Measurements from ENCODE around the gene ADGRL2.

ADGRL2 gene

DNA sequence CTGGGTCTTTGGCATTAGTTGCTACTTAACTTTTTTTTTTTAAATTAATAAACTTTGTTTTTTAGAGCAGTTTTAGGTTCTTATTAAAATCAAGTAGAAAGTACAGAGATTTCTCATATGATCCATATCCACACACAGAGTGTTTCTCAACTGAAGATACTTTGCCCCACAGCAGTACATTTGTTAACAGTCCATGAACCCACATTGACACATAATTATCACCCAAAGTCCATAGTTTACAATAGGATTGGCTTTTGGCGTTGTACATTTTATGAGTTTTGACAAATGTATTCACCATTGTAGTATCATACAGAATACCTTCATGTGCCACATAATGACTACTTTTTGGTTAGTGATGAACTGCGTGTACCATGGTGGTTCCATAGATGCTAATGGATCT is 106.8 kb downstream of the ADGRL2 start:
- no peak for DNase-seq (ENCODE audit: low read depth)

DNA sequence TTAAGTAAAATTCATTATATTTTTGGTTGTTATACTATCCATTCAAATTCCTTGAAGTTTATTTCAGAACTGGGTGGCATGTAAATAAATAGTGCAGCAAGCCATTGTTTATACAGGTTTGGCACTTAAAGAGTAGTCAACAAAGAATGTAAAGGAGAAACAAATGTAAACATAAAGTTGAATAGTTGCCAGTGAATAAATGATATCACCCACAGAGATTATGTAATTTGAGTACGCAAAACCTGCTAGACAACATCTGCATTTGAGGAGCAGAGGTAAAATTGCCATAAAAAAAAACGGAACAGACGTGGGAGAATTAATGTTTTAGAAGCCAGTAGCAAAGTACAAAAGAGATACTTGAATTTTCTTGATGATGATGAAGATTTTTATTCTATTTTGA is 111.6 kb downstream of the ADGRL2 start:
- no peak for DNase-seq (ENCODE audit: low read depth)

DNA sequence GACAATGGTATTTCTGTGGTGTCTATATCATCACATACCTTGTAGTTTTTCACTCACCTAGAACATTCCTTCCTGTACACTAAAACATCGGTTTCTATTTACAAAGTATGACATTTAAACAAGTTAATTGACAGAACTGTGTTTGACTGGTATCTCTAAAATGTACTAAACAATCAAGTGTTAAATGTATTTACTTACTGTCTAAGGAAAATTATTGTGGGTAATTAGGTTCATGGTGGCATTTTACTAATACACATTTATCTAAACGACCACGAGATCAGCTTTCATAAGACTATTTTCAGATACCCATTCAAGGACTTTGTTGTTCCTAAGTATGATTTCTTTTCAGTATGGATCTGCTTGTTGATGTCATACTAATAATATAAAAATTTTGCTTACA is 115.2 kb downstream of the ADGRL2 start:
- no peak for DNase-seq (ENCODE audit: low read depth)

DNA sequence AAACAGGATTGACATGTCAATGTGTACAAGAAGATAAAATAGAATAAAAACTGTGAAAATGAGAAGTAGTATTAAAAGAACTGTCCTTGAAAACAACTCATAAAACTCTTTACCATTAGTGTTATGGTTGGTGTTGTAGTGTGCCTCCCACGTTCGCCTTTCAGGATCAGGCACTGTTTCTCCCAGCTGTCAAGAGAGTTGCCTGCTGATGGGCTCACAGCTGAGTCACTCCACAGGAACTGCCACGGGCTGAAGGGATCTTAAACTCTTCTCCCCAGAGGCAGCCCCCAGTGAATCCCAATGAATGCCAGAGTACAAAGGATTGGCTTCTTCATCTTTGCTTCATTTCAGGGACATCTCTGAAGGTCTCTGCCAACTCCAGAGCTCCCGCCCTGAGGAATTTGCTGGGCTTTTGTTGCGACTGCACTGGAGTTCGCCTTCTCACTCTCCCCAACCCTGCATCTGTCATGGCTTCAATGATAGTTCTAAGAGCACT is 119.6 kb downstream of the ADGRL2 start:
- peak; percentile 1 for DNase-seq (ENCODE audit: low read depth)

DNA sequence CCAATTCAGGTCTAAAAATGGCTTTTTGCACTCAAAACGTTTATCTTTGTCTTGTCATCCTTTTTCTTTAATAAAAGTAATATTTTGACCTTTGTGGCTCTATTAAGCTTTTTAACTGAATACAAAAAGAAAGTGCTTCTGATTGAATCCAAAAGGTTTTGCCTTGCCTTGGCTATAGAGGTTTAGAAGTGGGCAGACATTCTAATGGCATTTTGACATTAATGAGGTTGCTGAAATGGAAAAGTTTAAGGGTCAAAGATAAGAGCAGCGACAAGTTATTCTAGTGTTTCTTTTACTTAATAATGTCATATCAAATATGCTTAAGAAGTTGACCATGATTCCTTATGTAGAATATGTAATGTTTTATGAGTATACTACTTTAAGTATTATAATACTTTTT is 120.2 kb downstream of the ADGRL2 start:
- DNase-seq (ENCODE audit: low read depth): no peak

DNA sequence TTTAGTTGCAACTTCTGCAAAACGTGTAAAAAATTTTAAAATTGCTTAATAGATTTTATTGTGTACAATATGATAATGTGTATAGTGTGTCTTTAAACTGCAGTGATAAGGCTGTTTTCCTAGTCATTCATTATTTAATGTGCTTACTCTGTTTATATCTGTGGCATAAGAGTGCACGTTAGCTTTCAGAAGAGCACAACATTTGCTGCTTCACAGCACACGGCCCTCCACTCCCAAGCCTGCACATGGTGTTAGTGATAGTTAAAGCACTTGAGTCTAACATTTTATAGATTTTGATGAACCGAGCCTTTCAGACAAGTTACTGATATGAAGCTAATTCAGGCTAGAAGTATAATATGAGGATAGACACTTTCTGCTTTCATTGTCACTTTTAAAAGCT is 120.6 kb downstream of the ADGRL2 start:
- DNase-seq (ENCODE audit: low read depth): no peak

DNA sequence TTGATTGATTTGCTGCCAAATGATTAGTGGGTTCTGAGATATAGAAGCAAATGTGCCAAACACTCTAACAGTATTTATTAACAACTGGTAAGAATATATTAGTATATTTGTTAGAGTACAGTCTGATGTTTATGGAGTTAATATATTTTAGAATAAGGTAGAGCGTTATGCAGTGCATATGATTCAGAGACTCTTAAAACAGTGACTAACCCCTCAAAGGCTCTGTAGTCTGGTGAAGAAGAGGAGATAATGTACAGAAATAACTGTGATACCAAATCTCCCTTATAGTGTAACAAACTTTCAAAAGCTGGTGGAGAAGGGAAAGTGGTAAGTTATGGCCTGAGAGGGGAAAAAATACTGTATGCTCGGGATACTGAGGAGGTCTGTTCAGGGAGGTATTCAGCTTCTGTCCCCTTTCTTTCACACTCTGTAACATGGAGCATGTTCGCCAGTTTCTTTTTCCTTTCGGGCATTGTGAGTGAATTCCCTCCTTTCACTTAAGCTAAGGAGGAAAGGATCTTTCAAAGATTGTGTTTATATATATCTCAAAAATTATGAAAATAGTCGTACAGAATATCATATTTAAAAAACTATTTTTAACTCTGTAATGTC is 121.2 kb downstream of the ADGRL2 start:
- no peak for DNase-seq (ENCODE audit: low read depth)

DNA sequence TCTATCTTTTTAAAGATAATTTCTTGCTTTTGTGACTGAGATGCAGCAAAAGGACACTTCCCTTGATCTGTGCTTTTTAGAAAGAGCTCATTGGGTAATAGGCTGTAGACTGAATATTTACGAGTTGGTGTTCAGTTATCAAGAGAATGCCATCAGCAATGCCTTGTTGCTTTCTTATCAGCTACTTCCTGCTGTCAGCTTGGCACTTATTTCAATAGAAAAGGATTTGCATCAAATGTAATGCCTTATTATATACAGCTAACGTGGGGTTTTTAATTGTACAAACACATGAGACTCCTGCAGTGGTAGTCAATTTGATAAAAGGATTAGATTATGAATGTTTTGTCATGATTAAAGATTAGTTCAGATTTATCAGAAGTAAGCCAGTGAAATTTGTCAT is 122.2 kb downstream of the ADGRL2 start:
- DNase-seq (ENCODE audit: low read depth): no peak

DNA sequence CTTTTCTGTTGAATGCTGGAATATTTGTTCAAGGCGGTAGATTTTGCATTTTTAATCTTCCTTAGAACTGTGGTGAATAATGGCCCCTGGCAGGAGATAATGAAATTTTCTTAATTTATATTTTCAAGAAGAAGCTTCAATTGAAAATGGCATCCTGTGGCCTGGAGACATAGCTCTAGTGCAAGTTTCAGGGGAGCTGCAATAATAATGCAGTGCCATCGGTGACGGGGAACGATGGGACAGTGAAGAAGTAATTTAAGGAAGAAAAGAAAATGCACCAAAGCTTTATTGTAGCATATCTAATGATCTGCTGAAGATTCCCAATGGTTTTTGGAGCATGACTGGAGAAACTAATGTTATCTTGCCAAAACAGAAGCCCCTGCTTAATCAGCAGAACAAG is 128.4 kb downstream of the ADGRL2 start:
- no peak for DNase-seq (ENCODE audit: low read depth)

DNA sequence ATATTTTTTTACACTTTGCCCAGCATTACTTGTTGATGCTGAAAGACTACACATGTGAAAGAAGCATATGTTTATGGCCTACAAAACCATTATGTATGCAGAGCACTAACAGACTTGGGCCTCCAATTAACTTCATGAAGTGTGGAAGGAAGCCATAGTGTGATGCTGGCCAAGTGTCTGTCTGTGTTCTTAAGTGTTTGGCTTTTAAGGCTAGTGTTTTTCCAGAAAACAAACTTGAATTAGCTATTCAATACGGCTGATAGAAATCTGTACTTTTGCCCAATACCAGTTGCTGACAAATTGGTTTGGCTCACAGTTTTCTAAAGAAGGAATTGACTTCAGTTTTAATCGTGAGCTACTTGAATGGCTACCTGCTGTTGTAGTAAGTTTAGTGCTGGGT is 136.1 kb downstream of the ADGRL2 start:
- DNase-seq (ENCODE audit: low read depth): no peak

DNA sequence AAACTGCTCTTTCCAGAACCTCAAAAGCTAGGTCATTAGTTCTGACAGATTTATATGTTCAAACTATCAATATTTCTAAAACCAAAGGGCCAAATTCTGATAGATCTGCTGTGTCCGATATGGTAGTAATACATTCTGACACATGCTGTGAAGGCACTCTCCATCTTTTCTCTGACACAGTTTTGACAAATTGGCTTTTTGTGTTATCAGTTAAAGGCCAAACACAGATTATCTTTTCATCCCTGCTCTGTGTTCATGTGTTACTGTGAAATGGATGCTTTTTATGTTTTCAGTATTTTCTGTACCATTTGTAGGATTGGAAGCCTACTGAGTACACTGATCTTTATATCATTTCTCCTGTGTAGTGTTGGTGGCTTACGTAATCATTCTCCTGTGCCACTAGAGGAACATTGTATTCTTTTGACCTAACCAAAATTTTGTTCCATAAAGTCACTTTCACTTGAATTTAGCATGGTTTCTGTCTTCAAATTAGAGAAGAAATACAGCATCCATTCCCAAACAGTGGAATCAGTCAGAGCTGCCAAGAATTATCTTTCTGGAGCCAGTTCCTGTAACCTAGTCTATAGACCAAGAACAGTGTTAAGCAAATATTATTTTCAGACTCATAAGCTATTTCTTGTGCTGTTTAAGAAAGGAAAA is 137.2 kb downstream of the ADGRL2 start:
- no peak for DNase-seq (ENCODE audit: low read depth)

DNA sequence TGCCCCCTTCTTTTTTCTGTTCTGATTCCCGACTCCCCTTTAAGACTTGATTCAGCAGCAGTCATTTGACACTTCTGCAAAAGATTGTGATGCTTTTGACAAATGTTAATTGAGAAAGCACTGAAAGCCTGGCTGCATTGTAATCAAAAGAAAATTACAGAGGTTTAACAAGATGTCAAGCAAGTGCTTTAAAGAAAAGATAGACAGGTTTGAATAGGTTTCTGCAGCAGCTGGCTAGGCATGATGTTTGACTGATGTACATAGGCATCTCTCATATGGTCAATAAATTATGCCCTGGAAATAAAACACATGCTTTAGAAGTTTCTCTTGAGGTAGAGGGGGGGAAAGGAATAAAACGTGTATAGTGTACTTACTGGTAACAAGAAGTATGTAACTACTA is 147.8 kb downstream of the ADGRL2 start:
- no peak for DNase-seq (ENCODE audit: low read depth)

DNA sequence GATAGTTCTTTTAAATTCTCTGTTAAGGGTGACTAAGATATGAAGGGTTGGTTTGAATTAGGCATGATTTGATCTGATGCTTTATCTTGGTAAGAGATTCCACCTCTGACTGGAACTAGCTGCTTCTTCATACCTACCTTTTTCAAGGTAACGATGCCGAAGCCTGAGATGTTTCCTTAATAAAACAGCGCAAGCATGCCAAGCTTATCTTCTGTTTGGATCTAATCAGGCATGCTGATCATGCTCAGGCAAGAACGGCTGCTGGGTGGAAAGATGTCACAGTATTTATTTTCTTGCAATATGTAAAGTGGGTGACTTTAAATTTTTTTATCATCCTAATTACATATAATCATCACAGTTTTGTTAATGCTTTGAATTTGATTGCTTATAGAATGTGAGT is 148.7 kb downstream of the ADGRL2 start:
- no peak for DNase-seq (ENCODE audit: low read depth)

DNA sequence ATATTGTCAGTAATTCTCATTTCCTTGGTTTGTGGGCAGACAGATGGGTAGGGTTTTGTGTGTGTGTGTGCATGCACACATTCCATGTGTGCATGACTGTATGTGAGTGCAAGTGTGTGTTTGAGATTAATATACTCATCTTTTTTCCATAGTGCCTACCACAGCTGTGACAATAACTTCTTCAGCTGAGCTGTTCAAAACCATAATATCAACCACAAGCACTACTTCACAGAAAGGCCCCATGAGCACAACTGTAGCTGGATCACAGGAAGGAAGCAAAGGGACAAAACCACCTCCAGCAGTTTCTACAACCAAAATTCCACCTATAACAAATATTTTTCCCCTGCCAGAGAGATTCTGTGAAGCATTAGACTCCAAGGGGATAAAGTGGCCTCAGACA is 149.3 kb downstream of the ADGRL2 start:
- DNase-seq (ENCODE audit: low read depth): no peak

DNA sequence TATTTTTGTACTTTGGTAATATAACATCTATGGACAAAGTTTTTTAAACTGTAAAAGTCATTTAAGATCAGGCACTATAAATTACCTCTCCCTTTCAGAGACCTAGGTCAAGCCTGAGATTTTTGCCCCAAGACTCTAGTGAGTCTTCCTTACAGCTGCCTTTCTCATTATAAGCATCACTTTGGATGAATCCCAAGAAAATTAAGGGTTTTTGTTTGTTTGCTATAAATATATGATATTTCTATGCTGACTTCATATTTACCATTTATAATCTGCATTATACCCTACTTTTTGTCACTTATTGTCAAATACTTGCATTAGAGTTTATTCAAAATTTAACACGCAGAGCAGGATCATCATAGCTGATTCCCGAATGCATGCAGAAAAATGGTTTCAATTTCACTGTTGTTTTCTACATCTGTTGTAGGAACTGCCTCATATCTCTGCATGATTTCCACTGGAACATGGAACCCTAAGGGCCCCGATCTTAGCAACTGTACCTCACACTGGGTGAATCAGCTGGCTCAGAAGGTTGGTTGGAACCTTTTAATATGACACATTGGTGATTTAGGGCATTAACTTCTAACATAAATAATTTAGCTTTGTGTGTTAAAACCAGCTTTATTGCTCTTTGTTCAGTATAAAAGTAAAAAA is 150.0 kb downstream of the ADGRL2 start:
- DNase-seq (ENCODE audit: low read depth): no peak

DNA sequence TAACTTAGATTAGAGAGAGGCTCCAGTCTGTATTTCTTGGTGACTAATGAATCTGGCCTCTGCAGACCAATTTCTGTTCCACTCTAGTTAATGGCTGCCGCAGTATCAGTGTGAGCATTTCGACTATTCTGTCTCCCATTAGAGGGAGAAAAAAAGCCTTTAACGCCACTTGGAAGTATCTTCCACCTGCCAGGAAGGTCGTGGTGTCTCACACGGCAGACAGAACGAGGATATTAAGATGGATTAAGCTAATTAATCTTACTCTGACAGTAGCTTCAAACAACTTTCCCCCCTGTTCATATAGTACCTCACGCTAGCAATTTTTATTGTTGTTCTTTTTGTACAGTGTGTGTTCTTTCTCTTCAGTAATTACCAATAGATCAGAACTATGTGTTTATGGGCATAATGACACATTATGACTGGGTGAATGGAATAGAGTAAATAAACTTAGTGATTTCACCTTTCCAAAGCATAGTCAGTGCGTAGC is 153.8 kb downstream of the ADGRL2 start:
- DNase-seq (ENCODE audit: low read depth): no peak

DNA sequence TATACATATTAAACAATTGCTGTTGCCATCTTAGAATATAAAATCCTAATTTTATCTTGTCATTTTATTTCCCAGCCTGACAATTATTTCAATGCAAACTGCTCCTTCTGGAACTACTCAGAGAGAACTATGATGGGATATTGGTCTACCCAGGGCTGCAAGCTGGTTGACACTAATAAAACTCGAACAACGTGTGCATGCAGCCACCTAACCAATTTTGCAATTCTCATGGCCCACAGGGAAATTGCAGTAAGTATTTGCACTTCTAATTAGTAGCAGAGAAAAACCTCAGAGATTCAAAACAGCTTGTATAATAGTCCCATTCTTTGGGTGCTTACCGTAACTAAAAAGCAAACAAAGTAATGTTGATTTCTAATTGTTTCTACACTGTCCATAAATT is 167.2 kb downstream of the ADGRL2 start:
- no peak for DNase-seq (ENCODE audit: low read depth)

DNA sequence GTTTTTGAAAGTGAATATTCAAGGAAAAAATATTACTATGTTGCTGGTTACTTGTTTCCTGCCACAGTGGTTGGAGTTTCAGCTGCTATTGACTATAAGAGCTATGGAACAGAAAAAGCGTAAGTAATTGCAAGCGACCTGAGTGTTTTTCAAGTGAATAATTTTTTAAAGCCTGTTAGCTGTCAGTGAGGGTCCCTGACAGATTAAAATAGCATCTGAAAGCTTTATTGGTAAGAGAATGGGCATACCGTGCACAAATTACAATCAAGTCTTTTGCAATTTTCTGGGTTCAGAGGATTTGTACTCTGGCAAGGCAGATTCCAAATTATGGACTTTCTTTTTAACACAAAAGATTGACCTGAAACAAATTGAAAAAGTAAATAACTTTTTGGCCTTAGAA is 169.7 kb downstream of the ADGRL2 start:
- no peak for DNase-seq (ENCODE audit: low read depth)

DNA sequence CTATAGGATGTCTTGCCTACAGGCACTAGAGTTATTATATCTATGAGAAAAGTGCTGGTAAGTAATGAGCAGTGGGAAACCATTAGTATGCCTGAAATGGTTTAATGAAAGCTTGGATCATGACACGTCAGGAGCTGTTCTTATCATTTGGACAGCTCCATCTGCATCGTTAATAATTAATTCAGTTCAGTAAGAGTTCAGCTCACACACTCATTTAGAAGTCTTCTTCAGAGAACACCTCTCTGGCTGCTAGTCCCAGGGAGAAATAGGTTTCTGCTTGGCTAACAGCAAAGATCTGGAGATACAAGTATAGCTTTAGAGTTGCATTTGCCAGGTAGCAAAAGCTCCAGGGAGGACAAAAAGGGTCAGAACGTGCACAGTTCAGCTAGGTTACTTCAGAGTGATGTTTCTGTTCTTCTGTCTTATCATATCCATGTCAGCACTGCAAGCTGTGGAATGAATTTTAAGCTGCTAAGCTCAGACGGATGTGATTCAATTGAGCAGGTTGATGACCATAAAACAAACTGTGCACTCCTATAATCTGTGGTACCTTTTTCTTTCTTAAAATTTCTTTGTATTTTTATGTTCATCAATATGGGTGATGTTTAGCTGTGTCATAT is 173.6 kb downstream of the ADGRL2 start:
- DNase-seq (ENCODE audit: low read depth): no peak

DNA sequence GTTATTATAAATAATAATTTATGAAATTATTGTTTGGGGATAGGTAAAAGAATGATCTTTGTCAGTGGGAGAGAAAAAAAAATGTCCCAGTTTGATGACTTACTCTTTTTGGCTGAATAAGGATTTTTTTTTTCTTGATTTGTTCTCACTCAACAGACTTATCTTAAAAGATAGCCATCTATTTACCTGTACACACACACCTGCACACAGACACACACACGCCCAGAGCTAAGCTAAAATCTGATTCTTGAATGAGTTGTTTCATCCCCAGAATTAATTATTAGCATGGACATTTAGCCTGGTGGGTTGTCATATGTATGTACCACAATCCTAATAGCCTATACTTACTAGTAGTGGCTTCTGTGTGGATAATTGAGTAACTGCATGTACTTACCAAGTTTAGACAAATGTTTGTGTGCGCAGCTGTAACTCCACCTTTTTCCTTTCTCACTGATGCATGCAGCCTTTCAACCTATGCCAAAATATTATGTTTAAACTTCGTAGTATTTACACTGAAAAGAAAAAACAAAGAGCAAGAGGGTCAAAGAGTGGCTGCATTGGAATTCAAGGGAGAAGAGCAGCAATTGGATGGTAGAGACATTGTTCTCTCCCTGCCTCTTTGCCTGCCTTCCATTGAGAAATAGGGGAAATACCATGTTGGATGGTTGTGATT is 174.3 kb downstream of the ADGRL2 start:
- DNase-seq (ENCODE audit: low read depth): no peak

DNA sequence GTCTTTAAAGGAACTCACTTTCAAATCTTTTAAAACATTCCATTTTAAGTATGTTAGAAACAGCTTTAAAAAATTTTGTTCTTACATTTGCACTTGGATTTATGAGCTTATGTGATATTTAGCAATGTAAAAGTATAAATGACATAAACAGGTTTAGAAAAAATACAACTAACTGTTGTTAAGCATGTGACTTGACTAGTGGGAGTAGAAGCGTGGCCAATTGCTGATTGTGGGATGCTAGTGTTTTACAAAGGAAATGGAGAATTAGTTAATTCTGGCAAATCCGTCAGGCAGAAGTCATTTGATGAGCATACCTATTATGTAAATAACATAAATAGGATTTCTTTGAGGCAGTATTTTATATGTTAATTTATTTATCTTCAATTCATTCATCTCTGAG is 175.8 kb downstream of the ADGRL2 start:
- no peak for DNase-seq (ENCODE audit: low read depth)

DNA sequence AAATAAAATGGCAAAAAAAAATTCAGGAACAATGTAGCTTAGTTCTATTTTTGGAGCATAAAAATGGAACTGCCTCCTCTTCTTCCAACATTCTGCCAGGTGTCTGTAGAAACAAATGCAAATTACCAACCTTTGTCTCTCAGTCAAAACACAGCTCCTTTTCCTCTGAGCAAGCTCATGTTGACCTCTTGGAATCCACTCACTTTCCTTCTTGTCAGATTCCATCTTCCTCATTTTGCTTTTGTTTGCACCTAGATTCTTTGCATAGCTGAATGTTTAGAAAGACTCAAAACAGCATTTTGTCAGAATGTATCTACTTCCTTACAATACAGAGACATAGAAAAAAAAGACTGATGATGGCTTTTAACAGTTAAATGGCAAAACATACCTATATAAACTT is 178.2 kb downstream of the ADGRL2 start:
- DNase-seq (ENCODE audit: low read depth): no peak

Measured in ELR (cell line).